ENCODE results near the gene FBN1. TPM values are rescaled to one million over a fixed set of nuclear protein-coding genes. Genes with fewer than 3 reads are reported as not detected.

Gene FBN1
- total RNA-seq, 1 donor, result 30.4 TPM

GRCh38 chr15:48384616-48385015 lies 260.9 kb downstream of the FBN1 start:
- DNase-seq (ENCODE audit: low read depth in 2 of 3, low spot score in 2 of 3), result no peak

GRCh38 chr15:48383031-48383430 lies 262.5 kb downstream of the FBN1 start:
- no peak for DNase-seq (ENCODE audit: low read depth in 2 of 3, low spot score in 2 of 3)

- peak in 1 of 3 donors; percentile 40 for DNase-seq (ENCODE audit: low read depth in 2 of 3, low spot score in 2 of 3)
These were observed 263.6 kb downstream of the FBN1 start for GRCh38 chr15:48381861-48382260.

GRCh38 chr15:48380198-48380597 lies 265.3 kb downstream of the FBN1 start:
- no peak for DNase-seq (ENCODE audit: low read depth in 2 of 3, low spot score in 2 of 3)

- DNase-seq (ENCODE audit: low read depth in 2 of 3, low spot score in 2 of 3), result no peak
These were observed 269.7 kb downstream of the FBN1 start for GRCh38 chr15:48375767-48376166.

GRCh38 chr15:48374472-48374871 lies 271.0 kb downstream of the FBN1 start:
- DNase-seq (ENCODE audit: low read depth in 2 of 3, low spot score in 2 of 3), result no peak

- no peak for DNase-seq (ENCODE audit: low read depth in 2 of 3, low spot score in 2 of 3)
These were observed 271.6 kb downstream of the FBN1 start for GRCh38 chr15:48373821-48374451.

- DNase-seq (ENCODE audit: low read depth in 2 of 3, low spot score in 2 of 3), result no peak
These were observed 273.5 kb downstream of the FBN1 start for GRCh38 chr15:48371961-48372360.

- DNase-seq (ENCODE audit: low read depth in 2 of 3, low spot score in 2 of 3), result no peak
These were observed 274.0 kb downstream of the FBN1 start for GRCh38 chr15:48371550-48371949.

GRCh38 chr15:48370460-48370859 lies 275.0 kb downstream of the FBN1 start:
- DNase-seq (ENCODE audit: low read depth in 2 of 3, low spot score in 2 of 3), result no peak

GRCh38 chr15:48367483-48367882 lies 278.0 kb downstream of the FBN1 start:
- DNase-seq (ENCODE audit: low read depth in 2 of 3, low spot score in 2 of 3), result no peak

GRCh38 chr15:48366584-48367312 lies 278.8 kb downstream of the FBN1 start:
- DNase-seq (ENCODE audit: low read depth in 2 of 3, low spot score in 2 of 3), result no peak

GRCh38 chr15:48365575-48365974 lies 279.9 kb downstream of the FBN1 start:
- no peak for DNase-seq (ENCODE audit: low read depth in 2 of 3, low spot score in 2 of 3)

- DNase-seq (ENCODE audit: low read depth in 2 of 3, low spot score in 2 of 3), result no peak
These were observed 282.0 kb downstream of the FBN1 start for GRCh38 chr15:48363474-48363873.

GRCh38 chr15:48361685-48362084 lies 283.8 kb downstream of the FBN1 start:
- no peak for DNase-seq (ENCODE audit: low read depth in 2 of 3, low spot score in 2 of 3)

GRCh38 chr15:48360841-48361240 lies 284.7 kb downstream of the FBN1 start:
- no peak for DNase-seq (ENCODE audit: low read depth in 2 of 3, low spot score in 2 of 3)

Other genes with a start within 250 kb of the FBN1 start
- gene CEP152, start 165.4 kb upstream of the FBN1 start, total RNA-seq, result 4.8 TPM
- 91.3 TPM for gene EID1, start 232.4 kb upstream of the FBN1 start, total RNA-seq

All from hematopoietic multipotent progenitor cell (in vitro differentiated cells).